ENCODE results near the gene PPP2R2C. TPM values are rescaled to one million over a fixed set of nuclear protein-coding genes. Genes with fewer than 3 reads are reported as not detected.

The PPP2R2C gene
- total and polyA plus RNA-seq, 11 donors, result 0.22 to 20.0 (median 6.8) TPM

DNA sequence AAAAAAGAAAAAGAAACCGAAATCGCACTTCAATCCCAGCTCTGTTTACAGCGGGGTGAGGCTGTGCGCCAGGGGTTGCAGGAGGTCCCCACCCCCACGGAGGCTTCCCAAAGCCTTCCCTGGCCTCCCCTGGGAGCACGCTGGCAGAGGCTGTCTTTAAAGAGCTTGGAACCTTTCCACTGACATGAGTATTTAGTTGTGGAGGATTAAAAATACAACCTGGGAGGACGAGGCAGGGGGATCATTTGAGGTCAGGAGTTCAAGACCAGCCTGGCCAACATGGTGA lies 69.1 kb downstream of the PPP2R2C start:
- Histone ChIP-seq H3K4me1 (no peaks in the 10 kb centered on the region), H3K27me3 (peaks cover 9 to 61% (median 30%) of the 10 kb centered on the region in 9 donors), H3K9me3 (no peaks in the 10 kb centered on the region), H3K36me3 (no peaks in the 10 kb centered on the region), H3K27ac (no peak overlapping the region), H3K4me3 (no peak overlapping the region)
- intact Hi-C loops (cut with DNase I), result no loop called here
- no peak for TF ChIP-seq POLR2A (IDR thresholded peaks at IDR 0.05)
- TF ChIP-seq, protein P1, sequence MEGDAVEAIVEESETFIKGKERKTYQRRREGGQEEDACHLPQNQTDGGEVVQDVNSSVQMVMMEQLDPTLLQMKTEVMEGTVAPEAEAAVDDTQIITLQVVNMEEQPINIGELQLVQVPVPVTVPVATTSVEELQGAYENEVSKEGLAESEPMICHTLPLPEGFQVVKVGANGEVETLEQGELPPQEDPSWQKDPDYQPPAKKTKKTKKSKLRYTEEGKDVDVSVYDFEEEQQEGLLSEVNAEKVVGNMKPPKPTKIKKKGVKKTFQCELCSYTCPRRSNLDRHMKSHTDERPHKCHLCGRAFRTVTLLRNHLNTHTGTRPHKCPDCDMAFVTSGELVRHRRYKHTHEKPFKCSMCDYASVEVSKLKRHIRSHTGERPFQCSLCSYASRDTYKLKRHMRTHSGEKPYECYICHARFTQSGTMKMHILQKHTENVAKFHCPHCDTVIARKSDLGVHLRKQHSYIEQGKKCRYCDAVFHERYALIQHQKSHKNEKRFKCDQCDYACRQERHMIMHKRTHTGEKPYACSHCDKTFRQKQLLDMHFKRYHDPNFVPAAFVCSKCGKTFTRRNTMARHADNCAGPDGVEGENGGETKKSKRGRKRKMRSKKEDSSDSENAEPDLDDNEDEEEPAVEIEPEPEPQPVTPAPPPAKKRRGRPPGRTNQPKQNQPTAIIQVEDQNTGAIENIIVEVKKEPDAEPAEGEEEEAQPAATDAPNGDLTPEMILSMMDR (IDR thresholded peaks at IDR 0.05), result no peak
- DNase-seq, result peak in 2 of 5 donors; percentile 10 to 19
- no peak for ATAC-seq
- WGBS, 4 donors, result 4 to 11% (median 9%) methylated on average over 7 of the region's 7 CpGs

DNA sequence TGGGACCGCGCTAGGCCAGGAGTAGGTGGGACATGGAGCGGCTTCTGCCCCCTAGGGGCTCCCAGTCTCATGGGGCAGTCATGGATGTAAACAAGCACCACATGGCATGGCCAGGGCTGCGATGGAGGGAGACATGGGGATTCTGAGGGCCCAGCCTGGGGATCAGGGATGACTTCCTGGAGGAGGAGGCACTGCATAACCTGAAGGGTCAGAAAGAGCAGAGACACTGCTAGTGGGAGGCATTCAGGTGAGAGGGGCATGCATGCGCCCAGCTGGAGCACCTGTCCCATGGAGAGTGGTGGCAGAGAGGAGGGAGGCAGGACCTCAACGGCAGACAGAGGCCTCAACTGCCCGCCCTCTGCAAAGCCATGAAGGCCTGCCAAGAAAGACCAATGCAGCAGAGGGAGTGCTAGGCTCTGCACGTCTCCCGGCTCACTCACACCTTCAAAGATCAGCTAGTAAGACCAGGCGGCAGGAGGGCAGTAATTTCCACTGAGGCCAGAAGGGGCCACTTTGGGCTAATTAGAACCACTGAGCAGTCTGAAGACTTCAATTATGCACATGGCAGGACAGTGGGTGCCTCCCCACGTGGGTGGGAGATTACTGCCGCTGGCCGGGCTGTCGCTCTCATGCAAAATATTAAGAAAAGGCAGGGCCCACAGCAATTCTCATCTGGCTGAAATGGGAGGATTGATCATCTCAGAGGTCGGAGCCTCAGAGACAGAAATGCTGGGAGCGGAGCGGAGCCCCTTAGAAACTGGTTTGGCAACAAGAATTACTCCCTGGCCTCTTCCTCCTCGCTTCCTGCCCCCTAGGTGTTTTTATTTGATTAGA lies 69.6 kb downstream of the PPP2R2C start:
- TF ChIP-seq, protein P1 (IDR thresholded peaks at IDR 0.05), result no peak
- TF ChIP-seq POLR2A (IDR thresholded peaks at IDR 0.05), result no peak
- peaks cover 9 to 64% (median 30%) of the 10 kb centered on the region in 9 donors for H3K27me3 ChIP-seq
- no peak overlapping the region for H3K27ac ChIP-seq
- DNase-seq (peak in 2 of 5 donors; percentile 7 to 34), ATAC-seq (peak in 3 of 4 donors; percentile 26 to 55 (median 36))
- intact Hi-C loops (cut with DNase I), result no loop called here
- WGBS, 4 donors, result 31 to 38% (median 33%) methylated on average over 17 to 18 of the region's 18 CpGs
- no peak overlapping the region for H3K4me3 ChIP-seq
- no peaks in the 10 kb centered on the region for H3K4me1 ChIP-seq
- H3K36me3 ChIP-seq, result no peaks in the 10 kb centered on the region
- H3K9me3 ChIP-seq, result no peaks in the 10 kb centered on the region

DNA sequence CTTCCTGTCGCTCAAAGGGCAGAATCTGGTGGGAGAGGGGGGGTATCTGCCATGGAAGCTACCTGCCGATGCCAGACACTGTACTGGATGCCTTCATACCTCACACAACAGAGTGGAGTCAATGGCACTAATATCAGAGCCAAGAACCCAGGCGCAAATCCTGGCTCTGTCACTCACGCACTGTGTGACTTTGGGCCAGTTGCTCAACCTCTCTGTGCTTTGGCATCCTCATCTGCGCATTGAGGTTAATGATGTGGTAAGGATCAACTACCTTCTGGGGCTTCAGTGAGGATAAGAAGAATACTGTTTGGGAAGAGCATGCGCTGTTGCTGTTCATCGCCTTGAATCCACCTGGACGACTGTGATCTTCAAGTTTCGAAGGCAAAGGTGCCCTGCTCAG lies 70.6 kb downstream of the PPP2R2C start:
- H3K9me3 ChIP-seq, result no peaks in the 10 kb centered on the region
- WGBS, 4 donors, result 88 to 92% (median 90%) methylated on average over 9 of the region's 9 CpGs
- no peaks in the 10 kb centered on the region for H3K4me1 ChIP-seq
- H3K27ac ChIP-seq, result no peak overlapping the region
- intact Hi-C loops (cut with DNase I), result no loop called here
- no peak for ATAC-seq
- H3K4me3 ChIP-seq, result no peak overlapping the region
- DNase-seq, result no peak
- no peak for TF ChIP-seq POLR2A (IDR thresholded peaks at IDR 0.05)
- TF ChIP-seq, protein P1 (IDR thresholded peaks at IDR 0.05), result no peak
- H3K27me3 ChIP-seq, result peaks cover 9 to 70% (median 30%) of the 10 kb centered on the region in 9 donors
- no peaks in the 10 kb centered on the region for H3K36me3 ChIP-seq

DNA sequence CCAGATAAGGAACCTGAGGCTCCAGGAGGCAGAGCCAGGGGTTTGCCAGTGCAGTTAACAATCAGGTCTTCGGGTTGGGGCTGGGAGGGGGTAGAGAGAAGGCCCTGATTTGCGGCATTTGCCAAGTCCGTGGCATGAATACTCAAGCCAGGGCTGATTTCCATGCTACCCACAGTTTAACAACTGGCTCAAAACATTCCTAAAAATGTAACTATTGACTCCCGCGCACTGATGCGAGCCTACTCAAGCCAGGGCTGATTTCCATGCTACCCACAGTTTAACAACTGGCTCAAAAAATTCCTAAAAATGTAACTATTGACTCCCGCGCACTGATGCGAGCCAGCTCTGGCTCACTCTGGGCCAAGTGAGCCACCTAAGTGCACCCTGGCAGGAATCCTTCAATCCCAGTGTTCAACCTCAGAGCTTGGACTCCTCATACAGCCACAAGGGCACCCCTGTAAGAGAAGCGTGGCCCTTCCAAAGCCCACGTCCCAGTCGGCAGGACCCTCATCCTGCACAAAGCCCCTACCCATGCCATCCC lies 75.6 kb downstream of the PPP2R2C start:
- 76 to 83% (median 81%) methylated on average over 12 of the region's 12 CpGs for WGBS, 4 donors
- TF ChIP-seq, protein P1 (IDR thresholded peaks at IDR 0.05), result no peak
- TF ChIP-seq POLR2A (IDR thresholded peaks at IDR 0.05), result no peak
- H3K9me3 ChIP-seq, result no peaks in the 10 kb centered on the region
- no peaks in the 10 kb centered on the region for H3K36me3 ChIP-seq
- H3K27me3 ChIP-seq, result peaks cover 0 to 35% (median 8%) of the 10 kb centered on the region in 9 donors
- DNase-seq, result peak in 1 of 5 donors; percentile 10
- no peak for ATAC-seq
- H3K4me1 ChIP-seq, result no peaks in the 10 kb centered on the region
- intact Hi-C loops (cut with DNase I), result no loop called here
- no peak overlapping the region for H3K4me3 ChIP-seq
- H3K27ac ChIP-seq, result no peak overlapping the region

All from heart left ventricle (tissue), 16 donors.